ENCODE data around the gene HOMER2.
"Not testable (repeated sequence)": the region's sequence is repeated elsewhere in the genome, so short reads cannot be mapped to it uniquely, and the experiment has no call there.

Gene HOMER2

DNA sequence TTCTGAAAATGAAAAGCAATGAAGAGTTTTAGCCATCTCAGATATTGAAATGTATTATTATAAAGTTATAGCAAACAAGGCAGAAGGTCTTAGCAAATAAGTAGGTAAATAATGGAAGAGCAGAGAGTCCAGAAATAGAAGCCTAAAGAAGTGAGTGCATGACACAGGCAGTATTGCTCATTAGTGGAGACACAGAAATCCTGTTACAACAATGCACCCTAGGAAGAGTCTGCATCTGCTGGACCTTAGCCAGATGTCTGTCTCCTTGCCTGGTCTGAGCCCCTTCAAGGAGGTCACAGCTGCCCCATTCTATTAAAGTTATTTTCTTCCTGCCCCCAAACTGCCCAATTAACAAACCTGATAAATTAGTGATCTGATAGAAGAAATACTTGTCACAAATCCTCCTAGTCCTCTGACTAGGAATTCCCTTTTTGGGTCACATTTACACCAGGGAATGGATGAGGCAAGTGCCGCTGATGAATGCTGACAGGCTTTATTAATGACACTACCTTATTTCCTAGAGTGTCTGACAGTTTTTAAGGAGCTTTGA is 51.9 kb downstream of the HOMER2 start:
- no peak for DNase-seq (ENCODE audit: low read depth in 2 of 2, low spot score in 1 of 2)

DNA sequence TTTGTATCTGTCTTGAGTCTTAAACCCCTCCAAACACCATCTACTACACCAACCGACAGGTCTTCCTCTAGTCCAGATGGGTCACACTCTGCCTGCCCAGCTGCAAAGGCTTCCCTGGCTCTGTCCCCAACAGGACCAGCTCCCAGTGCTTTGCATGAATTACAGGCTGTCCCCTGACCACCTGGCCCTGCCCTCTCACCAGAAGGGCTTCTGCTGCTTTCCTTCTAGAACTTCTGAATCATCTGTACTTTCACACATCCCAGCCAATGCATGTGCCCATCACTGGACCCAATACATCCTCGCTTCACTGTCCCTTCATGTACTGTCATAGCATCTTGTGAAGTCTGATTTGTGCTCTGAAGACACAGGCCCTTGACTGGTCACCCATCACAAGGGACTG is 53.6 kb downstream of the HOMER2 start:
- DNase-seq (ENCODE audit: low read depth in 2 of 2, low spot score in 1 of 2), result no peak

DNA sequence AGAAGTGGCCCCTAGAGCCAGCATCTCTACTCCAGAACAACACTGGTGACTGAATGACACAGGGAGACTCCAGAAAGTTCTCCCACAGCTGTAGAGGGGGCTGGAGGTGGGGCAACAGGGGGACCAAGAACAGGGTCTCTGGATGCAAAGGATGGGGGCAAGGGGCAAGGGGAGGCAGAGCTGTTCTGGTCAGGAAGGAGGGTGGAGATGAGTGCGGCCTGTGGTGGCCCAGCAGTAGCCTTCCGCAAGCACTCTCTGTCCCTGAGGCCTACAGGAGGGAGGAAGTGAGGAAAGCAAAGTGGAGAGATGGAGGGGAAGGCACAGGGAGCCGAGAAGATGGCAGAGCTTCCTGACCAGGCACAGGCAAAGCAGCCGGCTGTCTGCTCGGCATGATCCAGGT is 56.5 kb downstream of the HOMER2 start:
- DNase-seq (ENCODE audit: low read depth in 2 of 2, low spot score in 1 of 2), result no peak

DNA sequence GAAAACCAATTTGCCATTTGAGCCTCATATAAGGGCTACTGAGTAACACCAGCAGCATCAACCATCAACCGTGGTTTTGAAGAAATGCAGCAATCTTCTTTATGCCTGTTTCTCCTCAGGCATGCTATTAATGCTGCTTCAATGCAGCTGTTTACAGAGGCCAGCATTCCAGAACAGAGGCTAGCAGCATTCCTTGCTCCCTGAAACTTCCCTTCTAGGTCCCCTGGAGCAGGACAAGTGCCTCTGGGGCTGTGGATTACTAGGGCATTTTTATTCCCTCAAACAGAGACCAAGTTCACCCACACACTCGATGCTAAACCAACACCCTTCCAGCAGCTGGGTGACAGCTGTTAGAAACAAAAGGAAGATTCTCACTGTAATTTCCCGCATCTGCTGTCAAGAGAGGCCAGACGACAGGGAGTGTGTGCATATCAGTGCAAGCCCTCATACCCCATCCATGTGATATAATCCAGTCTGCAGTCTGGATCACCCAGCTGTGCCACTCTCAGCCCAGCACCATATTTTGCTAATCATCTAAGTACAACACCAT is 57.5 kb downstream of the HOMER2 start:
- no peak for DNase-seq (ENCODE audit: low read depth in 2 of 2, low spot score in 1 of 2)

DNA sequence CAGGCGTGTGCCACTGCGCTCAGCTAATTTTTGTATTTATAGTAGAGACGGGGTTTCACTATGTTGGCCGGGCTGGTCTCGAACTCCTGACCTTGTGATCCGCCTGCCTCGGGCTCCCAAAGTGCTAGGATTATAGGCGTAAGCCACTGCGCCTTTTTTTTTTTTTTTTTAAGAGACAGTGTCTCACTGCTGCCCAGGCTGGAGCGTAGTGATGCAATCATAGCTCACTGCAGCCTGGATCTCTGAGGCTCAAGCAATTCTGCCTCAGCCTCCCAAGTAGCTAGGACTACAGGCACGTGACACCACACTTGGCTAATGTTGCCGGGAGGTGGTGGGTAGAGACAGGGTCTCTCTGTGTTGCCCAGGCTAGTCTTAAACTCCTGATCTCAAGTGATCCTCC is 59.0 kb downstream of the HOMER2 start:
- DNase-seq (ENCODE audit: low read depth in 2 of 2, low spot score in 1 of 2), result not testable (repeated sequence)

DNA sequence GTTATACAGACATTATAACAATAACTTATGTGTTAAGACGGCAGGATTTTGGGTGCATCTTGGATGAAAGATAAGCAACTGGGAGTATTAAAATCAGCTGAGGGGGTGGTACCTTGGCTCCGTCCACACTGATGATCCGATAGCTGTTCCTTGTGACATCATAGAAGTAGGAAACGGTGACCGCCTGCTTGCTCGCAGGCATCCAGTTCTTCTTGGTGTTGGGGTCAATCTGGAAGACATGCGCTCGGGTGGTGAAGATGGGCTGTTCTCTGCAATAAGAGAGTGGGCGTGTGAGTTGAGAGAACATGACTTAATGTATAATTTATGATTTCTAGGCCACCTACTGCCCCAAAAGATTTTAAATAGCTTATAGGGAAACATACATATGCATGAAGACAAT is 59.9 kb downstream of the HOMER2 start:
- no peak for DNase-seq (ENCODE audit: low read depth in 2 of 2, low spot score in 1 of 2)

DNA sequence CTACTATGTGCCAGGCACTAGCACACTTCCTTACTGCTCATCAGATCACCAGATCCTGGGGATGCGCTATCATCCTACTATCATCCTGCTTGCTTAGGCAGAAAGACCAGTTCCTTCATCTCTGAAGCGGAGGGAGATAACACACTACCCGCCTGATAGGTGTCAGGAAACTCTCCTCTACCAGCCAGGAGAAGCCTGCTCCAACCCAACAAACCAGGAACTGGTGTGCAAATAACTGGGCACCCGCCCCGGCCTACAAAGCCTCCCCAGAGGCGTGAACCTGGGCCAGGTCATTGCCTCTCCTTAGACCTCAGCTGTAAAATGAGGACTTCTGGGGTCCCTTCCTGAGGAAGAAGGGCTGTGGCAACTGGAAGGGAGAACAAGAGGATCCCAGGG is 61.5 kb downstream of the HOMER2 start:
- DNase-seq (ENCODE audit: low read depth in 2 of 2, low spot score in 1 of 2), result no peak

DNA sequence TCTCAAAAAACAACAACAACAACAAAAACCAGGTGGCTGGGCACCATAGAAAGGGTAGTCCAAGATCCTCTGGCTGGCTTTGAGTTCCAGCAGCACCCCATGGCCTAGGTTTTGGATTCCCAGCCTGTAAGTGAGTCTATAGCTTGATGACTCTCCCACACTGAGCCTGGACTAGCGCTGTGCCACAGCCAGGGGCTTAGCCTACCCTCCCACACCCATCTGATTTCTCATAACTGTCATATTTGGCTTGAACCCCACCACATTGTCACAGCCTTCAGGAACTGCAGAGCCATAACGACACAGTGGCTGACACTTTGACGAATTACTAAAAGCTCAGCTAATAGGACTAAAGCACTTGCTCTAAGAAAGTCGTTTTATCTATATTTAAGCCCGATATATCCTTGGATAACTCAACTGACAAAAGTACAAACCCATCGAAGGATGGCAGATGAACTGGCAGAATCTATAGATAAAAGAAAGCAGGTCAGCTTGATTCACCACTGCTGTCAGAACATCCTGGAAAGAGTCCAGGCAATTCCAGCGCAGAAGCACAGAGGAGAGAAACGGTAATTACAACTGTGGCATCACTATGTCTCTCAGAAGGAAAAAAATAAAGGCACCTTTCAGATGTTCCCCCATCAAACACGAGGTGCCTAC is 62.1 kb downstream of the HOMER2 start:
- no peak for DNase-seq (ENCODE audit: low read depth in 2 of 2, low spot score in 1 of 2)

DNA sequence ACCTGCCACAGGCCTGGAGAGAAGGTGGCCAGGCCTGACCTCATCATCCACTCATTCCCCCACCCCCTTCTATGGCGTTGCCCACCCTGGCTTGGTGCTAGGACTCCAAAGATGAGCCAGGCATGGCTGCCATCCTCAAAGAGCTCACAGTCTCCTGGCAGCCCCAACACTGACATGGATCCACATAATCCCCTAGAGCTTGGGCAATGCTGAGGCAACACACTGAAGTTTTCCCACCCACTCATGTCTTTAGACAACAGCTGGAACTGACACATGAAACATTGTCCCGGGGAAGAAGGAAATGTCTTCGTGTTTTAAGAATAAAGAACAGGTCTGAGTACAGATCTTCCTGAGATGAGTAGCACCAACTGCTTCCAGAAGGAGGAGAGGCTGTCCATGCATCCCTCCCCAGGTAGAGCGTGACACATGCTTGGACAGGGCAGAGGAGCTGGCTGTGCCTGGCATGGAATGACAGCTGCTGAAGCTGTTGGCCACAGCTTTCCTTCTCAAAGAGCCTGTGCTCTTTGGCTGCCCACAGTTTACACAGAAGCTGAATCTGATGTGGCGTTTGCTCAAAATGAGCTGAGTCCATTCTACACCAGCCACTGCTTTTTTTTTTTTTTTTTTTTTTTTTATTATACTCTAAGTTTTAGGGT is 70.1 kb downstream of the HOMER2 start:
- DNase-seq (ENCODE audit: low read depth in 2 of 2, low spot score in 1 of 2), result no peak

DNA sequence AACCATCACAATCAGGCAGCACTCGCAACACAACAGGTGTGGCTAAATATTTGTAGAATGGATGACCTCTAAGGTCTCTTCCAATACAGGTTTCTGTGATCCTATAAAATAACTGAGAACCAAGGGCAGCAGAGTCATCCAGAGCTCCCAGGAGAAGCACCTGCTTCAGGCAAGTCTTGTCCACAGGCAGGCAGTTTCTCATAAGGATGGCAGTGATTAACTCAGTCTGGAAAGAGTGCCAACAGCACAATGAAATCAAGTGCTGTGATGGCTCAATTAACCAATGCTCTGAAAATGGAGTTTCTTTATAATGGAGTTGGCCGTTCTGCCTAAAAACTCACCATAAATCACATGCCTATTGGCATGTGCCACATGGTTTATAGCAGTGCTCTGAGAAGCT is 70.8 kb downstream of the HOMER2 start:
- no peak for DNase-seq (ENCODE audit: low read depth in 2 of 2, low spot score in 1 of 2)

DNA sequence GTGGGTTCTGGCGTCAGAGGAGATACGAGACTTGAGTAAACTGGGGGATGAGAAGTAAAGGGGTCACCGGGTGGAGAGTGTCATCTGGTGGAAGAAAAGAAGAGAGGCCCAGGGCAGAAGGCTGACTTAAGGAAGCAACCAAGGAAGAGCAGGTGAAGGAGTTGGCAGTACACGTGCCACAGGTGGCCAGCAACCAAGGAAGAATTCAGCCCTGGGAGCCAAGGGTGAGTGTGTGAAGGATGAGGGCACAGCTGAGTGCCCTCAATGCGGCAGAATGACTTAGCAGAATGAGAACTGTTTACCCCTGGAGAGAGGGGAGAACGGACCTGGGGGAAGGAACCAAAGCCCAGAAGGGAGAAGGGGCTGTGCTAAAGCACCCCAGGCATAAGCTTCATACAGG is 71.8 kb downstream of the HOMER2 start:
- DNase-seq (ENCODE audit: low read depth in 2 of 2, low spot score in 1 of 2), result no peak

DNA sequence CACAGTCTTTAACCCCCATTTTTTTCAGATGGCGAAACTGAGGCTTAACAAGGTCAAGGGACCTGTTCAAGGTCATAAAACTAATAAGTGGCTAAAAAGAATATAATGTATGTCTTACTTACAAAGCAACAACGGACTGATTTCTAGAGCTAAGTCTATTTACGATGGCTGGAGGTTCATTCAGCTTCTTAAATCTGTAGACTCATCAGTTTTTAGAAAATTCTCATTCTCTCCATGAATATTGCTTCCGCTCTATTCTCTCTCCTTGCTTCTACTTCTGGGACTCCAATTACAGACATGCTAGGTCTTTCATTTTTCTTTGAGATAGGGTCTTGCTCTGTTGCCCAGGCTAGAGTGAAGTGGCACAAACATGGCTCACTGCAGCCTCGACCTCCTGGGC is 74.2 kb downstream of the HOMER2 start:
- DNase-seq (ENCODE audit: low read depth in 2 of 2, low spot score in 1 of 2), result no peak

DNA sequence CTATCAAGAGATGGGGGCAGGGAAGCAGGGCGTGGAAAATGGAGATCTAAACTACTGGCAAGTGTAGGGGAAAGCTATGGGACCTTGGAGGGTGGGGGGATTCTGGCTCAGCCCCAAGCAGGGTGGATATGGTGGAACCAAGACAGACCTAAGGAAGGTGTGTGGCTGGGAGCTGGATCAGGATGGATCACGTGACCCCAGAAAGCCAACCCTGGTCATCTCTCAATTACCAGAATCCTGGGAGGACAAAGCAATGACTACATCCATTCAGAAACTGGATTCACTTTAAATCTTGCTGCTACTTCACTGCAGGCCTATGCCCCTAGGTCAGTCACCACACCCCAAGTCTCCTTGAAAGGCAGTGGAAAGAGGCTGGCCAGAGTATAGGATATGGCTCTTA is 74.7 kb downstream of the HOMER2 start:
- no peak for DNase-seq (ENCODE audit: low read depth in 2 of 2, low spot score in 1 of 2)

DNA sequence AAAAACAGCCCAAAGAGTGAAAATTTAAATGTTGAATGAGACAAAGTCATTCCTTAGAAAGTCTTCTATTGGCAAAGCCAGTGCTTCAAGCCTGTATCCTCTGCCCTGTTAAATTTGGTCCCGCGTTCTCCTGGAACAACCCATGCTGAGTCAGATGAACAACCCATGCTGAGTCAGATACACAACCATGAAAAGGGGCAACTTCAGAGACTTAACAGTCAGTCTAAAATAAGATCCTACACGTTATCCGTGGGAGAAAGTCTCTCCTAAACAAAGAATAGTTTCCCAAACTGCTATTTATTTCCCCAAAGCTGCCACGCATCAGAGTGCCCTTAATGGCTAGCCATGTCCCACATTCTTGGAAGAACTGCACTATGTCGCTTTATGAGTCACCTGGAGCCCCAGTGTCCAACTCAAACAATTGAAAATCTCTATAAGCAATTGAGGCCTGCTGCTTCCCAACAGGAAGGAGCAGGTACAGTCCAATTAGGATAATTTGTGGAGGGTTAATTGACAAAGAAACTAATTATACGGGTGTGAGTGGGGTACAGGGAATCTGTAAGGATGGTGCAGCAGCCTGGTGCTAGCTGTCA is 77.0 kb downstream of the HOMER2 start:
- no peak for DNase-seq (ENCODE audit: low read depth in 2 of 2, low spot score in 1 of 2)

DNA sequence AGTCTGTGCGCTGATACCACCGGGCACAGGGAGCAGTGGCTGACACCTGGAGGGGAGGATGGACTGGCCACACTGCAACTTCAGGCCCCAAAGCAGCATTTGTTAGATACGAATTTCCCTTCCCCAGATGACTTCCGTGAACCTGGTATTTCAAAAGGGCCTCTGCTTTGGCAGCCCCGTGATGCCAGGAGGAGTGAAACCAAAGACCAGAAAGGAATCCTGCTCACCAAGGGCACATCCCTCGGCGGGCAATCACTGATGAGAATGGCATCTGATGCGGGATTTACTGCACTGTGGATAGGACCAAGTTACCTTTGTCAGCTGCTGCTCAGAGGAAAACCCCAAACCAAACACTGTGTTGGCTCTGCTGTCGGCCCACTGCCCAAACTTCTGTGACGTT is 77.6 kb downstream of the HOMER2 start:
- no peak for DNase-seq (ENCODE audit: low read depth in 2 of 2, low spot score in 1 of 2)

DNA sequence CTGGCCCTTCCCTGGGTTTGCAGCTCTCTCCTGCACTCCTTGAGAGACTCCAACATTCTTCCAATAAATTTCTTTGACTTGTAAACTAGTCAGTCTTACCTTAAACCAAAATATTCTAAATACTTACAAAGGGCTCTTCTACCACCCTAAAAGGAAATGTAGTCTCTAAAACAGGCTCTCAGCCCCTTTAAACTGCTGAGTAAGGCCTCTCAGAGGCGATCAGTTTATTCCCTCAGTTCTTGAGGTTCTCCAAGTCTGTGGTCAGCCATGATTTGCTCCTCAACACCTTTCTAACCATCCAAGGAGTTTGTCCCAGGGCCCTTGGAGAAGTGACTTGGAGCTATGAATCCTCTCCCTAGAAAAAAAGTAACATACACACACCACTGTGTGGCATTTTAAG is 78.3 kb downstream of the HOMER2 start:
- DNase-seq (ENCODE audit: low read depth in 2 of 2, low spot score in 1 of 2), result no peak

DNA sequence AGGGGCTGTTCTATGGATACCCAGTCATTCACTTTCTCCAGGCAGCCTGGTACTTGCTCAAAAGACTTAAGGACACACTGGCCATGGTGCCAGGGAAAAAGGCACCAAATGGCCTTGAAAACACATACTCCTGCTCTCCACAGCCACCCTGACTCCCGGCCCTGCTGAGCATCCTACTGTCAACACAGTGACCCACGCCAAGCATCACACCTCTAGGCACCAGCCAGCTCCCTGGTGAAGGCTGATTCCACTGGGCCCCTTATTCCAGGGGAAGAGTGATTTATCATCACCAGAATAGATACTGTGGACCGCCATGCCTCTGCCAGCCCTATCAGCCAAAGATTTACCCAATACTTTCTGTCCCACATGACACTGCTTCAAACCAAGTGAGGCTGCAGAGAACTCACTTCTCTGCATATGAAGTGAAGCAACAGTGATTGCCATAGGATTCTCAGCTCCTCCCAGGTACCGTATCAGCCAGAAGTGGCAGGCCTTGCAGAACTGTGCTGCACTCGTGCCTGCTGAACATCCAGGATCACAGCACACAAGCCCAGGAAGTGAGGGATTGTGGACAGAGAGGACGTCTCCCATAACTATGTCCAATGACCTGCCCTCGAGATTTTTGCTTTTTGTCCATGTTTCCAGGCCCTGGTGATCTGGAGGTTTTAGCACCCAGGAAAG is 79.4 kb downstream of the HOMER2 start:
- DNase-seq (ENCODE audit: low read depth in 2 of 2, low spot score in 1 of 2), result no peak

DNA sequence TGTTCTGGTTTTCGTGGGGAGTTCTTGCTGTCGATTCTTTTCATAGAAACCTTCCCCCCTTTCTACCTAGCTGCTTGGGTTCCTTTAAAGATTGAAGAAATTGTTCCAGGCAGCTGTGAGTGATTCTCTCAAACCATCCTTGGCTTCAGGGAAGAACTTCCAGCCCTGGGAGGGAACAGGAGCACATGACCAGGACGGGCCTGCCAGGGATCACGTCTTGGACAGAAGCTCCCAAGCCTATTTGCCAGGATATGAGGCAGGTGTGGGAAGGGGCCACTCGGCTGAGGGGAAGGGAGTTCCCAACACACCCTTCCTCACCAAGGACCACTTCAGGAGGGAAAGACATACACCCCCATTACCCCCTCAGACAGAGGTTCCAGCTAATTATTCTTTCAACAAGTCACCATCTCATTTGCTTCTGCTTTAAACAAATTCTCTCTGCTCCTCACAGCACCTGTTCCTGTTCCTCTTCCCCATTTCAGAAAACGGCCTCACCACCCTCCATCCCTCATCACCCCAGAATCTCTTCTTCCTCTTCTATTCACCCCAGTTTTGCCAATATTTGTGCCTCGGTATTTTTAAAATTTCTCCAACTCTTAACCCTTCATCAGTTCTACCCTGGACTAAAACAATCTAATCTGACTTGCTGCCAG is 80.6 kb downstream of the HOMER2 start:
- no peak for DNase-seq (ENCODE audit: low read depth in 2 of 2, low spot score in 1 of 2)

DNA sequence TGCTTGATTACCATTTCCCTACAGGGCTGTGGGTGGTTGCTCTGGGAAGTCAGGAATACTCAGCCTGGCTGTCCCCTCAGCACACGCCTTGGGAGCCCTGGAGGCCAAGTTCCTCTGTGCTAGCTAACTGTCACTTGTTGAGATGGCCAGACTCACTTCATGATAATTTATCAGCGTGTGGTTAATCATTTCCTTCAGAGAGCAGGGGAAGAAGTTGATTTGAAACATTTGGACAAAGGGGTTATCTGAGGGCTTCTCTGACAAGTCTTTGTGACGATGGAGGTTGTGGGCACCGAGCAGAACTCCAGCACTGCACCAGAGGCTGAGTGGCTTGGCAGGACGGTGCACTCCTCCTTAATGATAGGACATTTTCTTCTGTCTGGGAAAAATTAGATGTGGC is 81.2 kb downstream of the HOMER2 start:
- no peak for DNase-seq (ENCODE audit: low read depth in 2 of 2, low spot score in 1 of 2)

DNA sequence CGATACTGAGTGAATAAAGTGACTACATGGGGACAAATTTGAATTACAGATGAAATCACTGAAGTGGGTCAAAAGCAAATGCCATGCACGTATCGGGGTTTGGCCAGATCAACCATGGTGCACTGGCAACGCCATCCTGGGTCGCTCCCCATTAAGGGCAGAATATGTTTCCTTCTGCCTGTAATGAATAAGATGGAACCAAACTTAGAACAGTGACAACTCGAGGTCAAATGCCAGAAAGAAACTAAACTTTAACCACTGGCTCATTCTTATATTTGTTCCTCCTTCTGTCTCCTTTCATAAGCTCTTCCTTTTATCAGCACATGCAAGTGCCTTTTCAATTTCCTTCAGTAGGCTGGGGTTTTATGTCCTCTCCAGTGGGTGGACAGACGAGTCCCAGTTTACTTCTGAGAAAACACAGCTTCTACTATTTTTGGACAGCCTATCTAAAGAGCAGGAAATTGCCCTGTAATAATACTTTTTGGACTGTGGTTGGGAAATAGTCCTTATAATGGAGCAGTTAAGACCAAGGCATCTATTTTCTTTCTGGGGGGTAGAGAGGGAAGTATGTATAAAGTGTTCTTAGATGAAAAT is 81.7 kb downstream of the HOMER2 start:
- DNase-seq (ENCODE audit: low read depth in 2 of 2, low spot score in 1 of 2), result no peak

DNA sequence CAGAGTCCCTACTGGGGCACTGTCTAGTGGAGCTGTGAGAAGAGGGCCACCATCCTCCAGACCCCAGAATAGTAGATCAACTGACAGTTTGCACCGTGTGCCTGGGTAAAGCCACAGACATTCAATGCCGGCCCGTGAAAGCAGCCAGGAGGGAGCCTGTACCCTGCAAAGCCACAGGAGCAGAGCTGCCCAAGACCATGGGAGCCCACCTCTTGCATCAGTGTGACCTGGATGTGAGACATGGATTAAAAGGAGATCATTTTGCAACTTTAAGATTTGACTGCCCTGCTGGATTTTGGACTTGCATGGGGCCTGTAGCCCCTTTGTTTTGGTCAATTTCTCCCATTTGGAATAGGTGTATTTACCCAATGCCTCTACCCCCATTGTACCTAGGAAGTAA is 86.5 kb downstream of the HOMER2 start:
- DNase-seq (ENCODE audit: low read depth in 2 of 2, low spot score in 1 of 2), result not testable (repeated sequence)
